Keratinocyte (primary cell): ENCODE results near the gene TMCC1. TPM values are rescaled to one million over a fixed set of nuclear protein-coding genes. Genes with fewer than 3 reads are reported as not detected.
"Not testable (repeated sequence)": the region's sequence is repeated elsewhere in the genome, so short reads cannot be mapped to it uniquely, and the experiment has no call there.

ENCODE experiments used
- DNase-seq: peaks from one replicate; pipeline ENCODE4 v3.0.0-alpha.2; 2011; ENCODE audit warnings: low read depth, missing footprints, low spot score
- FAIRE-seq: peaks from 2 replicates; lab custom pipeline; 2011; peaks lifted over from hg19 to GRCh38; lab: Jason Lieb, UNC
- H2AFZ ChIP-seq: 2 replicates; pipeline ENCODE4 v1.6.0; 2012; ENCODE audit warnings: low read length, control low read depth, inconsistent platforms; ENCODE audit not compliant: control insufficient read depth
- H3K27ac ChIP-seq: 2 replicates; pipeline ENCODE4 v1.5.1; 2011; ENCODE audit warnings: low read length; ENCODE audit not compliant: control insufficient read depth, insufficient read depth
- H3K27me3 ChIP-seq: 3 replicates; pipeline ENCODE4 v1.6.0; 2011; ENCODE audit warnings: low read length; ENCODE audit not compliant: control insufficient read depth, insufficient read depth; ENCODE audit errors: extremely low read depth
- H3K36me3 ChIP-seq, 2 experiments: 2 replicates in 1 of 2; 3 replicates in 1 of 2; pipeline ENCODE4 v1.5.1; 2011; ENCODE audit warnings: low read length in 2 of 2, mild to moderate bottlenecking in 1 of 2; ENCODE audit not compliant: control insufficient read depth in 2 of 2, insufficient read depth in 2 of 2; ENCODE audit errors: extremely low read depth in 1 of 2
- H3K4me1 ChIP-seq: 3 replicates; pipeline ENCODE4 v1.5.1; 2011; ENCODE audit warnings: low read length; ENCODE audit not compliant: control insufficient read depth, insufficient read depth; ENCODE audit errors: extremely low read depth
- H3K4me2 ChIP-seq: 3 replicates; pipeline ENCODE4 v1.6.0; 2011; ENCODE audit warnings: low read depth, low read length; ENCODE audit not compliant: control insufficient read depth, insufficient read depth; ENCODE audit errors: extremely low read depth
- H3K4me3 ChIP-seq, 3 experiments: fragments of 200-600 bp in 1 of 3; sonication (generic) in 1 of 3; 2 replicates in 2 of 3; 3 replicates in 1 of 3; pipeline ENCODE4 v1.5.1; 2011 to 2016; ENCODE audit warnings: low read length in 3 of 3, mild to moderate bottlenecking in 3 of 3, control low read depth in 2 of 3, inconsistent platforms in 1 of 3, low read depth in 1 of 3, mixed read lengths in 1 of 3, mixed run types in 1 of 3, moderate library complexity in 1 of 3; ENCODE audit not compliant: control insufficient read depth in 2 of 3, insufficient read depth in 2 of 3; ENCODE audit errors: extremely low read depth in 1 of 3
- H3K79me2 ChIP-seq: 2 replicates; pipeline ENCODE4 v1.6.0; 2012; ENCODE audit warnings: low read length; ENCODE audit not compliant: control insufficient read depth, insufficient read depth
- H3K9ac ChIP-seq: 3 replicates; pipeline ENCODE4 v1.6.0; 2011; ENCODE audit warnings: low read length; ENCODE audit not compliant: control insufficient read depth, insufficient read depth; ENCODE audit errors: extremely low read depth
- H3K9me1 ChIP-seq: 3 replicates; pipeline ENCODE4 v1.6.0; 2011; ENCODE audit warnings: low read length; ENCODE audit not compliant: control insufficient read depth, insufficient read depth; ENCODE audit errors: extremely low read depth
- H3K9me3 ChIP-seq: 2 replicates; pipeline ENCODE4 v1.5.1; 2012; ENCODE audit warnings: low read depth, low read length; ENCODE audit not compliant: control insufficient read depth
- H4K20me1 ChIP-seq: 3 replicates; pipeline ENCODE4 v1.6.0; 2011; ENCODE audit warnings: low read length; ENCODE audit not compliant: control insufficient read depth, insufficient read depth; ENCODE audit errors: extremely low read depth
- CTCF ChIP-seq, 3 experiments: IDR thresholded peaks in 1 of 3; conservative IDR thresholded peaks in 1 of 3; optimal IDR thresholded peaks in 1 of 3; 2 replicates in 2 of 3; 3 replicates in 1 of 3; pipeline versions ENCODE3 to v1.5.1; 2011; ENCODE audit warnings: low read length in 3 of 3, mild to moderate bottlenecking in 3 of 3, moderate library complexity in 2 of 3, control low read depth in 1 of 3, inconsistent platforms in 1 of 3; ENCODE audit not compliant: insufficient read depth in 2 of 3; ENCODE audit errors: extremely low read depth in 1 of 3
- EZH2 ChIP-seq: IDR thresholded peaks from one replicate; pipeline ENCODE4 v1.6.1; 2012; ENCODE audit warnings: inconsistent platforms, mild to moderate bottlenecking, low read length, moderate library complexity
- dilution Hi-C: fragments of 300-500 bp; cut with MboI; formaldehyde crosslinking; loops from one replicate; pipeline ENCODE4 v1.7.0; 2020; ENCODE audit warnings: low sequenced_read_pairs; ENCODE audit not compliant: extremely low pct_ligation_motif_present
- polyA plus RNA-seq, 5 experiments: library from polyadenylated mRNA; depleted of rRNA in 3 of 5; stranded (reverse) in 3 of 5; stranded (forward) in 1 of 5; unstranded in 1 of 5; fragments of >200 nt; gene quantifications; 1 replicate in 1 of 5; 2 replicates in 3 of 5; 3 replicates in 1 of 5; pipeline versions ENCODE4 v1.2.1 to v1.2.3, GENCODE V29; 2011 to 2012; ENCODE audit warnings: missing spikeins in 2 of 5, low read depth in 1 of 5, low replicate concordance in 1 of 5

The TMCC1 gene
- polyA plus RNA-seq, 1 donor (not counting 4 experiments of a cell fraction or from before 2014, with no cell fraction given), result 27.7 TPM

- Histone ChIP-seq H3K27ac (no peak overlapping the region), H3K36me3 (peaks cover 0 to 13% of the 10 kb centered on the region in 2 experiments), H4K20me1 (no peaks in the 10 kb centered on the region), H3K9me1 (no peaks in the 10 kb centered on the region), H3K9ac (no peak overlapping the region), H2AFZ (no peak overlapping the region), H3K79me2 (no peaks in the 10 kb centered on the region), H3K4me3 (no peak overlapping the region), H3K9me3 (no peaks in the 10 kb centered on the region), H3K4me1 (no peaks in the 10 kb centered on the region), H3K27me3 (no peaks in the 10 kb centered on the region), H3K4me2 (no peak overlapping the region)
- no peak for FAIRE-seq
- DNase-seq, result no peak
- dilution Hi-C loops, result no loop called here
- TF ChIP-seq EZH2, result no peak
- TF ChIP-seq CTCF (optimal IDR thresholded peaks at IDR 0.05 in 1 of 3, IDR thresholded peaks at IDR 0.05 in 1 of 3, conservative IDR thresholded peaks at IDR 0.05 in 1 of 3; ENCODE audit: extremely low read depth in 1 of 3, insufficient read depth in 2 of 3, low read length in 3 of 3), result no peak
Observed at GRCh38 chr3:129644836-129645235, 248.7 kb downstream of the TMCC1 start.

GRCh38 chr3:129641567-129642260, 251.8 kb downstream of the TMCC1 start:
- H3K4me2 ChIP-seq, H4K20me1 ChIP-seq, H3K4me1 ChIP-seq, H3K9ac ChIP-seq, H3K27ac ChIP-seq, H3K4me3 ChIP-seq, DNase-seq, H3K27me3 ChIP-seq, FAIRE-seq, H3K79me2 ChIP-seq, H2AFZ ChIP-seq, H3K9me1 ChIP-seq, H3K9me3 ChIP-seq, H3K36me3 ChIP-seq, dilution Hi-C loops: not testable (repeated sequence)

GRCh38 chr3:129640985-129641384, 252.5 kb downstream of the TMCC1 start:
- H3K9ac ChIP-seq, H3K27ac ChIP-seq, H3K4me2 ChIP-seq, dilution Hi-C loops, H3K4me1 ChIP-seq, H3K4me3 ChIP-seq, FAIRE-seq, H3K27me3 ChIP-seq, H2AFZ ChIP-seq, DNase-seq, H3K79me2 ChIP-seq, H4K20me1 ChIP-seq, H3K9me3 ChIP-seq, H3K36me3 ChIP-seq, H3K9me1 ChIP-seq: not testable (repeated sequence)
